ENCODE results near the gene PCSK5. TPM values are rescaled to one million over a fixed set of nuclear protein-coding genes. Genes with fewer than 3 reads are reported as not detected.
A peak's percentile ranks its signal among the peaks of the same experiment; 100 is the strongest.

The PCSK5 gene
- total RNA-seq, 1 donor from 2014 or later: 16.7 TPM

GRCh38 chr9:76194896-76195295, 304.4 kb downstream of the PCSK5 start:
- no peak overlapping the region for H3K9ac ChIP-seq (ENCODE audit: low read depth in 1 of 3, low read length in 3 of 3)
- H3K4me3 ChIP-seq (ENCODE audit: low read length in 3 of 3): no peak overlapping the region
- no peaks in the 10 kb centered on the region for H3K9me3 ChIP-seq (ENCODE audit: control insufficient read depth in 3 of 3, low read length in 3 of 3)
- H3K4me1 ChIP-seq (ENCODE audit: control insufficient read depth in 3 of 3, insufficient read depth in 3 of 3, low read length in 3 of 3): no peaks in the 10 kb centered on the region
- no peak overlapping the region for H3K27ac ChIP-seq (ENCODE audit: low read depth, low read length)
- H3K36me3 ChIP-seq (ENCODE audit: control insufficient read depth in 3 of 3, insufficient read depth in 3 of 3, low read length in 3 of 3): peaks cover 0 to 5% (median 0%) of the 10 kb centered on the region in 3 donors
- H3K27me3 ChIP-seq (ENCODE audit: control insufficient read depth in 3 of 3, insufficient read depth in 3 of 3, low read length in 3 of 3): no peaks in the 10 kb centered on the region

- peaks cover 0 to 3% (median 0%) of the 10 kb centered on the region in 3 donors for H3K36me3 ChIP-seq (ENCODE audit: control insufficient read depth in 3 of 3, insufficient read depth in 3 of 3, low read length in 3 of 3)
- no peaks in the 10 kb centered on the region for H3K9me3 ChIP-seq (ENCODE audit: control insufficient read depth in 3 of 3, low read length in 3 of 3)
- H3K4me1 ChIP-seq (ENCODE audit: control insufficient read depth in 3 of 3, insufficient read depth in 3 of 3, low read length in 3 of 3): no peaks in the 10 kb centered on the region
- no peaks in the 10 kb centered on the region for H3K27me3 ChIP-seq (ENCODE audit: control insufficient read depth in 3 of 3, insufficient read depth in 3 of 3, low read length in 3 of 3)
- no peak overlapping the region for H3K9ac ChIP-seq (ENCODE audit: low read depth in 1 of 3, low read length in 3 of 3)
- no peak overlapping the region for H3K27ac ChIP-seq (ENCODE audit: low read depth, low read length)
- H3K4me3 ChIP-seq (ENCODE audit: low read length in 3 of 3): no peak overlapping the region
Observed at GRCh38 chr9:76198336-76198735, 307.9 kb downstream of the PCSK5 start.

GRCh38 chr9:76200315-76200714, 309.8 kb downstream of the PCSK5 start:
- Histone ChIP-seq H3K4me1 (ENCODE audit: control insufficient read depth in 3 of 3, insufficient read depth in 3 of 3, low read length in 3 of 3) (no peaks in the 10 kb centered on the region), H3K36me3 (ENCODE audit: control insufficient read depth in 3 of 3, insufficient read depth in 3 of 3, low read length in 3 of 3) (no peaks in the 10 kb centered on the region), H3K4me3 (ENCODE audit: low read length in 3 of 3) (no peak overlapping the region), H3K27ac (ENCODE audit: low read depth, low read length) (no peak overlapping the region), H3K9me3 (ENCODE audit: control insufficient read depth in 3 of 3, low read length in 3 of 3) (no peaks in the 10 kb centered on the region), H3K27me3 (ENCODE audit: control insufficient read depth in 3 of 3, insufficient read depth in 3 of 3, low read length in 3 of 3) (no peaks in the 10 kb centered on the region), H3K9ac (ENCODE audit: low read depth in 1 of 3, low read length in 3 of 3) (no peak overlapping the region)

- Histone ChIP-seq H3K27ac (ENCODE audit: low read depth, low read length) (no peak overlapping the region), H3K9ac (ENCODE audit: low read depth in 1 of 3, low read length in 3 of 3) (no peak overlapping the region), H3K4me1 (ENCODE audit: control insufficient read depth in 3 of 3, insufficient read depth in 3 of 3, low read length in 3 of 3) (no peaks in the 10 kb centered on the region), H3K9me3 (ENCODE audit: control insufficient read depth in 3 of 3, low read length in 3 of 3) (no peaks in the 10 kb centered on the region), H3K36me3 (ENCODE audit: control insufficient read depth in 3 of 3, insufficient read depth in 3 of 3, low read length in 3 of 3) (no peaks in the 10 kb centered on the region), H3K4me3 (ENCODE audit: low read length in 3 of 3) (no peak overlapping the region), H3K27me3 (ENCODE audit: control insufficient read depth in 3 of 3, insufficient read depth in 3 of 3, low read length in 3 of 3) (no peaks in the 10 kb centered on the region)
Observed at GRCh38 chr9:76200745-76201144, 310.3 kb downstream of the PCSK5 start.

- Histone ChIP-seq H3K9me3 (ENCODE audit: control insufficient read depth in 3 of 3, low read length in 3 of 3) (no peaks in the 10 kb centered on the region), H3K4me1 (ENCODE audit: control insufficient read depth in 3 of 3, insufficient read depth in 3 of 3, low read length in 3 of 3) (no peaks in the 10 kb centered on the region), H3K27me3 (ENCODE audit: control insufficient read depth in 3 of 3, insufficient read depth in 3 of 3, low read length in 3 of 3) (no peaks in the 10 kb centered on the region), H3K4me3 (ENCODE audit: low read length in 3 of 3) (no peak overlapping the region), H3K36me3 (ENCODE audit: control insufficient read depth in 3 of 3, insufficient read depth in 3 of 3, low read length in 3 of 3) (no peaks in the 10 kb centered on the region), H3K27ac (ENCODE audit: low read depth, low read length) (no peak overlapping the region), H3K9ac (ENCODE audit: low read depth in 1 of 3, low read length in 3 of 3) (no peak overlapping the region)
Observed at GRCh38 chr9:76203373-76203772, 312.9 kb downstream of the PCSK5 start.

- Histone ChIP-seq H3K4me1 (ENCODE audit: control insufficient read depth in 3 of 3, insufficient read depth in 3 of 3, low read length in 3 of 3) (no peaks in the 10 kb centered on the region), H3K9me3 (ENCODE audit: control insufficient read depth in 3 of 3, low read length in 3 of 3) (no peaks in the 10 kb centered on the region), H3K9ac (ENCODE audit: low read depth in 1 of 3, low read length in 3 of 3) (no peak overlapping the region), H3K27ac (ENCODE audit: low read depth, low read length) (no peak overlapping the region), H3K36me3 (ENCODE audit: control insufficient read depth in 3 of 3, insufficient read depth in 3 of 3, low read length in 3 of 3) (no peaks in the 10 kb centered on the region), H3K27me3 (ENCODE audit: control insufficient read depth in 3 of 3, insufficient read depth in 3 of 3, low read length in 3 of 3) (no peaks in the 10 kb centered on the region), H3K4me3 (ENCODE audit: low read length in 3 of 3) (no peak overlapping the region)
Observed at GRCh38 chr9:76206821-76207220, 316.3 kb downstream of the PCSK5 start.

DNA sequence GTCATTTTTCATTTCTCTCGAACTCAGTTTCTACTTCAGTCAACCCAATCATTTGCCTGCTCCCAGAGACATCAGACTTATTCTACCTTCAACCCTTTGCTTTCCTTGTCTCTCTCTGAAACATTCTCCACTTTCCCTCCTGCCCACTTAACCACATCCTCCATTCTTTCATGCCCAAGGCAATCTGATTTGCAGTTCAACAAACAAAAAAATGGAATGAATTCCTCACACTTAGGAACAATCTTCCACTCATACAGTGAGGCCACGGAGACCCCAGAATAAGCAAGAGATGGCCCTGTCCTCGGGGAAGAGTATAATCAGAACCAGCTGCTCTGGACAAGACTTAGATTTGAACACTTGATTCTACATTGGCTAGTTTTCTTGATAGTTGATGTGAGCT, 323.3 kb downstream of the PCSK5 start:
- Histone ChIP-seq H3K27ac (ENCODE audit: low read depth, low read length) (no peak overlapping the region), H3K36me3 (ENCODE audit: control insufficient read depth in 3 of 3, insufficient read depth in 3 of 3, low read length in 3 of 3) (no peaks in the 10 kb centered on the region), H3K9ac (ENCODE audit: low read depth in 1 of 3, low read length in 3 of 3) (no peak overlapping the region), H3K27me3 (ENCODE audit: control insufficient read depth in 3 of 3, insufficient read depth in 3 of 3, low read length in 3 of 3) (peaks cover 0 to 6% (median 5%) of the 10 kb centered on the region in 3 donors), H3K4me3 (ENCODE audit: low read length in 3 of 3) (no peak overlapping the region), H3K4me1 (ENCODE audit: control insufficient read depth in 3 of 3, insufficient read depth in 3 of 3, low read length in 3 of 3) (no peaks in the 10 kb centered on the region), H3K9me3 (ENCODE audit: control insufficient read depth in 3 of 3, low read length in 3 of 3) (no peaks in the 10 kb centered on the region)

DNA sequence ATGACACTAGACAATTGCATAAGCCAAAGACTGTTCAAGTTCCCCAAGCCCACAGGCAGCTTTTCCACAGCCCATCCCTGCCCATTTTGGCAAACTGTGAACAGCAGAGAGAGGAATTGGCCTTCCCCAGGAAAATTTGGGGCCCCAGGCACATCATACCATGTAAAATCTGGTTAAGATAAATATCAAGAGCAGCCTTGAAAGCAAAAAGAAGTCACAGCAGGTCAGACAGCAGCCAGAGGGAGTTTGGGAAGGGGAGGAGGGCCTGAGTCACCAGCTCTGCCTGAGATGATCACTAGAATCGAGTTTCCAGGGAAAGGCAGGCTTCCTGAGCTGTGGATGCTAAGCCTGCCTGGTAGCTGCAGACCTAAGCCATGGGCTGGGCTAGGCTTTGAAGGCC, 324.6 kb downstream of the PCSK5 start:
- Histone ChIP-seq H3K27me3 (ENCODE audit: control insufficient read depth in 3 of 3, insufficient read depth in 3 of 3, low read length in 3 of 3) (peaks cover 0 to 6% (median 5%) of the 10 kb centered on the region in 3 donors), H3K9me3 (ENCODE audit: control insufficient read depth in 3 of 3, low read length in 3 of 3) (no peaks in the 10 kb centered on the region), H3K4me1 (ENCODE audit: control insufficient read depth in 3 of 3, insufficient read depth in 3 of 3, low read length in 3 of 3) (no peaks in the 10 kb centered on the region), H3K36me3 (ENCODE audit: control insufficient read depth in 3 of 3, insufficient read depth in 3 of 3, low read length in 3 of 3) (no peaks in the 10 kb centered on the region), H3K4me3 (ENCODE audit: low read length in 3 of 3) (no peak overlapping the region), H3K9ac (ENCODE audit: low read depth in 1 of 3, low read length in 3 of 3) (no peak overlapping the region), H3K27ac (ENCODE audit: low read depth, low read length) (peak overlapping the region; percentile 11)

- H3K9ac ChIP-seq (ENCODE audit: low read depth in 1 of 3, low read length in 3 of 3): no peak overlapping the region
- H3K36me3 ChIP-seq (ENCODE audit: control insufficient read depth in 3 of 3, insufficient read depth in 3 of 3, low read length in 3 of 3): no peaks in the 10 kb centered on the region
- H3K27ac ChIP-seq (ENCODE audit: low read depth, low read length): no peak overlapping the region
- H3K27me3 ChIP-seq (ENCODE audit: control insufficient read depth in 3 of 3, insufficient read depth in 3 of 3, low read length in 3 of 3): peaks cover 0 to 6% (median 5%) of the 10 kb centered on the region in 3 donors
- H3K4me1 ChIP-seq (ENCODE audit: control insufficient read depth in 3 of 3, insufficient read depth in 3 of 3, low read length in 3 of 3): no peaks in the 10 kb centered on the region
- no peaks in the 10 kb centered on the region for H3K9me3 ChIP-seq (ENCODE audit: control insufficient read depth in 3 of 3, low read length in 3 of 3)
- no peak overlapping the region for H3K4me3 ChIP-seq (ENCODE audit: low read length in 3 of 3)
Observed at GRCh38 chr9:76216161-76216649, 325.7 kb downstream of the PCSK5 start.

DNA sequence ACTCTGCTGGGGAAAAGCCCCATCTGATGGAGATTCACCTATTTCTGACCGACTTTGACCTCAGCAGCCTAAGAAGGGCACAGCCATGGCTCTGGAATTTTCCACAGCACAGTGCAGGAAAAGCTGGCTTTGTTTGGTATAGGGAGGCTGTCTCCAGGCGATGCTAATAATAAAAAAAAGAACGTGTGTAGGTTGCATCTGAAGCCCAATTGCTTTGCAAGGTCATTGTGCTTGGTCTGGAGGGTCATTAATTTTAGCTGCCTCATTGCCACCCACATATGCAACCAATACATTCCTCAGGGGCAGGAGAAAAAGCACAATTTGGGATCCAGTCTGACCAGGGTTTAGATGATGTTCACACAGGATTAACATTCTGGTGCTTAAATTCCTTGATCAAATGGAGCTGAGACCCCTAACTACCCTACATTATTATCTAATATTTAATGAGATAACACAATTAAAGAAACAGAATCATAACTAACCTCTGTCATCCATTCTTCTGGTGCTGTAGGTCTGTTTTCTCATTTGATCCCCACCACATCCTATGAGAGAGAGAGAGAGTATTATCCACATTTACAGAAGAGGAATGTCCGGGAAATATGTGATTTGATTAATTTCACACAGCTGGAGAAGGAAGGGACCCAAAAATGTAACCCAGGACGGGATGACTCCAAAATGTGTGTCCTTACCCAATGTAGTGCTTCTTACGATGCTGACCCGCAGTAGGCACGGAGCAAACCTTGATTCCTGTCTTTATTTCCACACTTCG, 327.8 kb downstream of the PCSK5 start:
- Histone ChIP-seq H3K27me3 (ENCODE audit: control insufficient read depth in 3 of 3, insufficient read depth in 3 of 3, low read length in 3 of 3) (peaks cover 0 to 6% (median 5%) of the 10 kb centered on the region in 3 donors), H3K9me3 (ENCODE audit: control insufficient read depth in 3 of 3, low read length in 3 of 3) (no peaks in the 10 kb centered on the region), H3K9ac (ENCODE audit: low read depth in 1 of 3, low read length in 3 of 3) (no peak overlapping the region), H3K27ac (ENCODE audit: low read depth, low read length) (no peak overlapping the region), H3K4me3 (ENCODE audit: low read length in 3 of 3) (no peak overlapping the region), H3K4me1 (ENCODE audit: control insufficient read depth in 3 of 3, insufficient read depth in 3 of 3, low read length in 3 of 3) (no peaks in the 10 kb centered on the region), H3K36me3 (ENCODE audit: control insufficient read depth in 3 of 3, insufficient read depth in 3 of 3, low read length in 3 of 3) (no peaks in the 10 kb centered on the region)
